Activated CD8-positive, alpha-beta T cell treated with anti-CD3 and anti-CD28 coated beads, Interleukin-2, amount 10 ng/mL, durations not matched to agents 7 days and 5 days (primary cell): ENCODE measurements around the gene JUNB. TPM values are rescaled to one million over a fixed set of nuclear protein-coding genes. Genes with fewer than 3 reads are reported as not detected.

Source experiments
- ATAC-seq: fragments of 150-1000 bp; cut with Tn5 transposase; one replicate; pipeline ENCODE4 v1.10.0; 2021; ENCODE audit warnings: moderate library complexity
- CTCF ChIA-PET: fragments of 350-600 bp; sonication (Branson Sonifier 250); formaldehyde crosslinking; loops from one replicate; lab custom pipeline; 2021; ENCODE audit warnings: antibody characterized with exemption; lab: Charles Lee
- POLR2A ChIA-PET: fragments of 350-600 bp; sonication (Branson Sonifier 250); formaldehyde crosslinking; loops from one replicate; lab custom pipeline; 2021; ENCODE audit warnings: antibody characterized with exemption; lab: Charles Lee
- DNase-seq: peaks from one replicate; pipeline ENCODE4 v3.0.0-alpha.2; 2020
- H3K27ac Mint-ChIP-seq: one replicate; pipeline ENCODE4 v1.8.0; 2021; ENCODE audit warnings: mild to moderate bottlenecking, mixed read lengths
- H3K27me3 Mint-ChIP-seq: one replicate; pipeline ENCODE4 v1.8.0; 2021; ENCODE audit warnings: low read depth, mixed read lengths
- H3K36me3 Mint-ChIP-seq: one replicate; pipeline ENCODE4 v1.8.0; 2021; ENCODE audit warnings: low read depth, mixed read lengths
- H3K4me1 Mint-ChIP-seq: one replicate; pipeline ENCODE4 v1.8.0; 2021; ENCODE audit warnings: low read depth, mixed read lengths
- H3K4me3 Mint-ChIP-seq: one replicate; pipeline ENCODE4 v1.8.0; 2021; ENCODE audit warnings: mild to moderate bottlenecking, mixed read lengths
- H3K9me3 Mint-ChIP-seq: one replicate; pipeline ENCODE4 v1.8.0; 2022; ENCODE audit warnings: mixed read lengths; ENCODE audit not compliant: insufficient read depth
- total RNA-seq, 2 experiments: library from RNA; stranded (reverse); gene quantifications; one replicate each; pipeline ENCODE4 v1.2.3, GENCODE V29; 2021

JUNB gene
- total RNA-seq, 2 experiments from 2014 or later = 90.4 to 92.9 TPM

DNA sequence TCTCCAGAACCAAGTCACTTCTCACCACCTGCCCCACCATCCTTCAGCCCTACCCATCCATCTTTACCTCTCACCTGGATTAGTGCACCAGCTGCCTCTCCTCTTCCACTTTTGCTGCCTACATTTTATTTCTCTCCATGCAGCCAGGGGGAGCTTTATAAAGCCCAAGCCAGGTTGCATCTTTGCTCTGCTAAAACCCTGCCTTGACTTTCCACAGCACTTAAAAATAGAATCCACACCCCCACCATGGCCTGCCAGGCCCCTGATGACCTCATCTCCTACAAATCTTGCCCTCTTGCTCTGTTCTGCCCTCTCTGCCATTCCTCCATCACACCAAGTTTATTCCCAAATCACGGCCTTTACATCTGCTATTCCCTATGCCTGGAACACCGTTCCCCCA is 17.7 kb upstream of the JUNB start:
- H3K36me3 Mint-ChIP-seq = no peaks in the 10 kb centered on the region
- peaks cover 37% of the 10 kb centered on the region for H3K4me1 Mint-ChIP-seq
- no peak overlapping the region for H3K27ac Mint-ChIP-seq
- POLR2A ChIA-PET = interaction anchor here (0.8 to 15.2 kb wide), 3 partner anchors 9 to 21 kb away, joined by 3 to 380 read pairs (median 4); partner anchors contain the start of gene JUNB
- H3K9me3 Mint-ChIP-seq = no peaks in the 10 kb centered on the region
- no peak overlapping the region for H3K4me3 Mint-ChIP-seq
- CTCF ChIA-PET = interaction anchor here (0.9 to 8.5 kb wide), 10 partner anchors 7 to 74 kb away, joined by 3 to 390 read pairs (median 4); partner anchors contain the start of gene JUNB
- ATAC-seq (no peak), DNase-seq (no peak)
- no peaks in the 10 kb centered on the region for H3K27me3 Mint-ChIP-seq

DNA sequence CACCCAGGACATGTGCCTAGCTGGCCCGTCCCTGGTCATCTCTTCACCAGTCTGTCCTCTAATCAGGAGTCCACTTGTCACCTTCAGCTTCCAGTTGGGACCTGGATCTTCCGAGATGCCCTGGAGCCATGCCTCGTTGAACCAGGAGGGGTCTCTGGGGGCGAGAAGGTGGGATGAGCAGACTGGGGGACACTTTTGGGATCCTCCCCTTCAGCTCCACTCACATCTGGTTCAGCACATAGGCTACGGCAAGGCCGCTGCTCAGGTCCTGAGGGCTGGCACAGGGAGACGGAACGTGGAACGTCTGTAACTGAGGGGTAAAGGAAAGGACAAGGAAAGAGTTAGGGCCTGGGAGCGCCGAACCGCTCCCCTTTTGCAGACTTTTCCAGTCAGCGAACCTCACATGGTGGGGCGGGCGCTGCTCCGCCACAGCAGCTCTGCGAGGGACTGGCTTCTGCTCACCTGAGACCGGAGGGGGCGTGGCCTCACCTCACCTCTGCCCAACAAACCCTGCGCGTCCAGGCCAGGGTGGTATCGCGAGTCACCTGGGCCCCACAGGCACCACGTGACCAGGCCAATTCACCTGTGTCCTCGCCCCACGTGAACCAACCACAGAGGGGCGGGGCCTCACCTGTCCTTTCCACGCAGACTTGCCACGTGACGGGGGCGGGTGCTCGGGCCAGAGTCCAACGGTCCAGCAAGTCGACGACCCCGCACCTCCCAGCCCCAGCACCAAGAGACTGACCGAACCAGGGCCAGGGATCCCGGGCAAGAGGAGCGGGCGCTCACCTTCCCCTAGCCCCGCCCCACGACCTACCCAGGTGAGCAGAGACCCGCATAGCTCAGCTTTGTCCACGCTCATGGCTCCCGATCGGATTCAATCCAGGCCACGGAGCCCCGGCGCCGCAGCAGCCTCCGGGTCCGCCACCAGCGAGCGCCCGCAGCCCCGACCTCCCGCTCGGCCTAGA is 16.4 kb upstream of the JUNB start, which contains the start of gene HOOK2:
Gene HOOK2 (minus strand): TSS at position 965 of the 968 bp plus-strand sequence. CDS start 103 bp downstream, at position 862.
- H3K27me3 Mint-ChIP-seq = no peaks in the 10 kb centered on the region
- peak within 1 kb of the TSS; percentile 73 for H3K4me3 Mint-ChIP-seq
- peak within 1 kb of the TSS; percentile 11 for H3K27ac Mint-ChIP-seq
- no peaks in the 10 kb centered on the region for H3K36me3 Mint-ChIP-seq
- POLR2A ChIA-PET = interaction anchor here (0.6 to 15.2 kb wide), 2 partner anchors 19 to 43 kb away, joined by 3 to 380 read pairs; partner anchors contain the start of gene JUNB
- CTCF ChIA-PET = interaction anchor here (1.2 to 8.5 kb wide), 6 partner anchors 9 to 46 kb away, joined by 3 to 390 read pairs (median 4); partner anchors contain the start of gene JUNB
- no peak for DNase-seq
- H3K9me3 Mint-ChIP-seq = no peaks in the 10 kb centered on the region
- peaks cover 46% of the 10 kb centered on the region for H3K4me1 Mint-ChIP-seq
- no peak for ATAC-seq

DNA sequence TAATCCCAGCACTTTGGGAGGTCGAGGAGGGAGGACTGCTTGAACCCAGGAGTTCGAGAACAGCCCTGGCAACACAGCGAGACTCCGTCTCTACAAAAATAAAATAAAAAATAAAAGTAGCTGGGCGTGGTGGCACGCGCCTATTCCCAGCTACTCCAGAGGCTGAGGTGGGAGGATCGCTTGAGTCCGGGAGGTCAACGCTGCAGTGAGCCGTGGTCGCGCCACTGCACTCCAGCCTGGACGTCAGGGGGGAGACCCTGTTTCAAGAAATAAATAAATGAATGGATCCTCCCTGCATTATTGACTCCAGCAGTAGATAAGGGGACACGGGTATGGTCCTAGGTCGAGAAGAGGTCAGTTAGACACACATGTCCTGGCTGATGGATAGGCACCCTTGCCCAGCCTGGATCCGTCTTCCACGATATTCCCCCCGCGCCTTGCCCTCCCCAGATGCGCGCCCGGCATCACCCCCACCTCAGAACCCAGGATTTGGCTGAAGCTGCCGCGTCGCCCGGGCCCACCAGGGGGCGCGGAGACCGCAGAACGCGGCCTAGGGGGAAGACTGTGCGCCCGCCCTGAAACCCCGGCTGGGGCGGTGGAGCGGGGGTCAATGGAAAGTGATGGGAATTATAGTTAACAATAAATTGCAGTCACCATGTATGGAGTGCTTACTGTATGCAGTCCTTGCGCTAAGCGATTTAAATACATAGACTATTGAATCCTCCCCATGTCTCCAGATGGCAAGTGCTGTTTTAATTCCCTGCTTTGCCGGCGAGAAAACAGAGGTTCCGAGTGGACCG is 13.9 kb upstream of the JUNB start:
- no peaks in the 10 kb centered on the region for H3K36me3 Mint-ChIP-seq
- H3K9me3 Mint-ChIP-seq = no peaks in the 10 kb centered on the region
- ChIA-PET CTCF (interaction anchor here (1.0 to 8.5 kb wide), 15 partner anchors 8 to 74 kb away, joined by 3 to 390 read pairs (median 8); partner anchors contain the start of genes GET3, JUNB, PRDX2 and RNASEH2A), POLR2A (interaction anchor here (0.6 to 15.2 kb wide), 7 partner anchors 8 to 342 kb away, joined by 3 to 380 read pairs (median 5); partner anchors contain the start of gene JUNB)
- ATAC-seq (peak; percentile 48), DNase-seq (peak; percentile 85)
- H3K4me3 Mint-ChIP-seq = peak overlapping the region; percentile 72
- peak overlapping the region; percentile 85 for H3K27ac Mint-ChIP-seq
- peaks cover 48% of the 10 kb centered on the region for H3K4me1 Mint-ChIP-seq
- H3K27me3 Mint-ChIP-seq = no peaks in the 10 kb centered on the region

DNA sequence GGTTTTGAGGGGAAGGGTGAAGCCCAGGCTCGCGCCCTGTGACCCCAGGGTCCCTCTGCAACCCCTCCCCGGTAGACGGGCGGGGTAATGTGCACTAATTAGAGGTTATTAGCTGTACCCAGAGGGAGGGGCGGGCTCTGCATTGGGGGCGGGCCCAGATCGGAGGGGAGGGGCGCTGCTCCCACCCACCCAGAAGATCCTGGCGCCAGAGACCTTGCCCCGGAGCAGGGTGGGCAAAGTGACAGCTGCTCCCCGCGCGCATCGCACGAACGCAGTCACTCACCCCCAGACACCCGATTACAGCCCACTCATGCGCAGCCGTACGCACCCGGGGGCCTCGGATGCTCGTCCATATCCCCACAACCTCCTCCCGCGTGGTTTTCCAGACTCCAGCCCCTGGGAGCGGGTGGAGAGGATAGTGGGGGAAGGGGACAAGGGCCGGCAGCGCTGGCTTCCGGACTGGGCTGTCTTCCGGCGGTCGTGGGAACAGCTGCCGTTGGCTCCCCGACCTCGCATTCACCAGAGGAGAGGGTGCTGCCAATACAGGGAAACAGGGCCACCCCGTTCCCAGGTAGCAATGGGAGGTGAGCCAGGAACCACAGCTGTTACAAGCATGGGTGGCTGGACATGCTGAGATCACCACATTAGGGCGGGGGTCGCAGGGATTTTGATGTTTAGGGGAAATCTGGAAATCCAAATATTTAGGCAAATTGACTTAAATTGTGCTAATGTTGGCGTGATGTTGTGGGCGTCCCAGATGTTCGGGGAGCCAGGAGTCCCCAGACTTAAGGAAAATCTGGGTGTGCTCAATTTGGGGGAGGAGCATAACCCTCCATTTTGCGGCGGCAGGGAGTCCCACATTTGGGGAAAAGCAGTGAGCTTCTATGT is 13.0 kb upstream of the JUNB start:
- no peaks in the 10 kb centered on the region for H3K9me3 Mint-ChIP-seq
- H3K4me1 Mint-ChIP-seq = peaks cover 45% of the 10 kb centered on the region
- ATAC-seq (peak; percentile 6), DNase-seq (peak; percentile 58)
- no peaks in the 10 kb centered on the region for H3K36me3 Mint-ChIP-seq
- no peaks in the 10 kb centered on the region for H3K27me3 Mint-ChIP-seq
- ChIA-PET POLR2A (interaction anchor here (0.6 to 15.2 kb wide), 7 partner anchors 8 to 44 kb away, joined by 3 to 380 read pairs (median 5); partner anchors contain the start of gene JUNB), CTCF (interaction anchor here (1.0 to 8.5 kb wide), 15 partner anchors 7 to 73 kb away, joined by 3 to 390 read pairs (median 8); partner anchors contain the start of genes GET3, JUNB, PRDX2 and RNASEH2A)
- H3K27ac Mint-ChIP-seq = peak overlapping the region; percentile 85
- H3K4me3 Mint-ChIP-seq = peak overlapping the region; percentile 72

DNA sequence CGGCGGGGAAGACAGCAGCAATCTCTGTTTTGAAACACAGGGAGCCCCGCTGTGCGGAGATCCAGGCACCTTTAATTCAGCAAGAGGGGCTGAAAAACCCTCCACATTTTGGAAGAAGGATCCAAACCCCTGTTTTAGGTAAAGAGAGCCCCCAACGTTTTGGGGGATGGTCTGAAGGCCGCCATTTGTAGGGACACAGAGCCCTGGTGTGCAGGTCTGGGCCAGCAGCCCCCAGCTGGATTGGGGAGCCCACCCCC is 12.5 kb upstream of the JUNB start:
- POLR2A ChIA-PET = interaction anchor here (1.1 to 15.2 kb wide), 4 partner anchors 10 to 40 kb away, joined by 3 to 380 read pairs (median 12); partner anchors contain the start of gene JUNB
- CTCF ChIA-PET = interaction anchor here (1.0 to 8.5 kb wide), 10 partner anchors 9 to 69 kb away, joined by 4 to 390 read pairs (median 8); partner anchors contain the start of genes GET3, JUNB, PRDX2 and RNASEH2A
- DNase-seq (no peak), ATAC-seq (no peak)
- Mint-ChIP-seq H3K4me1 (peaks cover 47% of the 10 kb centered on the region), H3K4me3 (peak overlapping the region; percentile 72), H3K27me3 (no peaks in the 10 kb centered on the region), H3K9me3 (no peaks in the 10 kb centered on the region), H3K27ac (peak overlapping the region; percentile 85), H3K36me3 (no peaks in the 10 kb centered on the region)

DNA sequence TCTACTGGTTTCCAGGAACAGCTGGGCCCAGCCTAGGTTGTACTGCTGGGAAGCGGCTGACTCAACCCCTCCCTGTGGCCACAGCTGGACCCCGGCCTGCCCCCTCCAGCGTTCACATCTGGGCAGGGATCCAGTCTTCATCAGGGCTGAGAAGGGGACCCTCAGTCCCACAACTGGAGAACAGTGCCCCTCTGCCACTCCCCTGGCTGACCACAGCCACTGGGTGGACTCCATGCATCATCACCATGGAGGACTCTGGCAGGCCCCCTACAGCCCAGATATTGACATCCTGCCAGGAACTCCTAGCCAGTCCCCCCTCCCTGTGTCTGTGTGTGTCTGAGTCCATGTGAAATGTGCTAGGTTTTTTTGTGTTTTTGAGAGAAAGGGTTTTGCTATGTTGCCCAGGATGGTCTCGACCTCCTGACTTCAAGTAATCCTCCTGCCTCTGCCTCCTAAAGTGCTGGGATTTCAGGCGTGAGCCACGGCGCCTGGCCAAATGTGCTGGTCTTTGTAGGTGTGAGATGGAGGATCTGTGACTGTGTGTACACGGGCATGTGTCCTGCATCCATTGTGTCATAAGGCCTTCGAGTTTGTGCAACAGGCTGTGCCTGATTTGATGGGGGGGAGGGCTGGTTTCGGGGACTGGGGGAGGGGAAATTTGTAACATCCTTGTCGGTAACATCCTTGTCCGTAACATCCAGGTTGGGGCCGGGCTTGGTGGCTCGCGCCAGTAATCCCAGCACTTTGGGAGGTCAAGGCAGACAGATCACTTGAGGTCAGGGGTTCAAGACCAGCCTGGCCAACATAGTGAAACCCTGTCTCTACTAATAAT is 11.9 kb upstream of the JUNB start:
- ChIA-PET CTCF (interaction anchor here (1.0 to 8.5 kb wide), 7 partner anchors 9 to 68 kb away, joined by 4 to 390 read pairs (median 15); partner anchors contain the start of genes JUNB, PRDX2 and THSD8), POLR2A (interaction anchor here (1.1 to 15.2 kb wide), 3 partner anchors 9 to 22 kb away, joined by 3 to 380 read pairs (median 20); partner anchors contain the start of gene JUNB)
- Mint-ChIP-seq H3K27ac (peak overlapping the region; percentile 85), H3K36me3 (no peaks in the 10 kb centered on the region), H3K27me3 (no peaks in the 10 kb centered on the region), H3K9me3 (no peaks in the 10 kb centered on the region), H3K4me3 (peak overlapping the region; percentile 72), H3K4me1 (peaks cover 47% of the 10 kb centered on the region)
- no peak for ATAC-seq
- DNase-seq = no peak

DNA sequence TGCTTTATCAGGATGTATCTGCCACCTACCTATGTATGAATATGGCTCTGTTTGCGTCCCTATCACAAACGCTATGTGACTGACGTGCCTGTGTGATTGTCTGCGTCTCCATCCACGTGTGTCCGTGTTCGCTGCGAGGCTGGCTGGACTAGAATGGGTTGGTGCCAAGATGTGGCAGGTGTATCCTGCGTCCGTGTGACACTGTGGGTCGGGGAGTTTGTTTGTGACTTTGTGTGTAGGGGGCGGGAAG is 9.2 kb upstream of the JUNB start:
- POLR2A ChIA-PET = interaction anchor here (15.2 kb wide), 1 partner anchor 12 kb away, joined by 380 read pairs; the partner anchor contains the start of gene JUNB
- Mint-ChIP-seq H3K27ac (peak overlapping the region; percentile 98), H3K36me3 (no peaks in the 10 kb centered on the region), H3K4me1 (peaks cover 46% of the 10 kb centered on the region), H3K9me3 (no peaks in the 10 kb centered on the region), H3K27me3 (no peaks in the 10 kb centered on the region), H3K4me3 (peak overlapping the region; percentile 82)
- ATAC-seq = peak; percentile 10
- CTCF ChIA-PET = interaction anchor here (1.1 to 1.9 kb wide), 4 partner anchors 9 to 14 kb away, joined by 4 to 23 read pairs (median 15); partner anchors contain the start of gene JUNB
- DNase-seq = no peak

DNA sequence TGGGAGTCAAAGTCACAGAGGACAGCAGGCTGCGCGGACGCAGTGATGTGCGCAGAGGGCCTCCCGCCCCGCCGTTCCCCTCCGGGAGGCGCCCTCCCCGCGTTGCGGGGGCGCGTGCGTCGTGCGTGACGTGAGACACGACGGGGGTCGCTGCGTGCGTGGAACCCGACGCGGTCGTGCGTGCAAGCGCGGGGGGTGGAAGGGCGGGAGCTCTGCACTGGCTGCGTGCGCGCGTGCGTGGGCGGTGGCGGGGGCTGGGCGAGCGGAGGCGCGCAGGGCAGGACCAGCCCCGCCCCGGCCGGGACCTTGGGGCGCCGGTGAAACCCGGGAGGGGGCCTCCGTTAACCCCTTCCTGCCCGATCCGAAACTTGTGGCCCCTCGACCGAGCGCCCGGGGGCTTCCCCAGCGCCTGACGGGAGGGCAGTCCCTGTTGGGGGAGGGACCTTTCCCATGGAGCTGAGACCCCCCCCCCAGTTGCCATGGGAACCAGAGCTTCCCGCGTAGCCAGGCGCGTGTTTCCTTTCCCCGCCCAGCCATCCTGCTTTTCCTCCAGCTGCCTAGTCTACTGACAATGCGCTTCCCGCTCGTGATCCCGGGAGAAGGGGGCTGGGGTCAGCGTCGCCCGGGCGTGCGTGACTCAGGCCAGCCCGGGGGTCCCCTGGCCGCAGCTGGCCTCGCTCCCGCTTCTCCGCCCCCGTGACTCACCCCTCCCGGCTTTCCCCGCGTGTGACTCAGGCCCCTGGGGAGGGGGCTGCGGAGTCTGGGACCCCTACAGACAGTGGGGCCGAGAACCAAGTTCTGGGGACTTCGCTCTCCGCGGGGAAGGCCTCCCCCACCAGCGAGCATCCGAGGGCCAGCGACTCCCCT is 8.6 kb upstream of the JUNB start:
- H3K27ac Mint-ChIP-seq = peak overlapping the region; percentile 98
- CTCF ChIA-PET = interaction anchor here (1.1 to 1.9 kb wide), 3 partner anchors 9 to 13 kb away, joined by 4 to 23 read pairs (median 17); partner anchors contain the start of gene JUNB

More for the DNA sequence above, 8.6 kb upstream of the JUNB start:
- Mint-ChIP-seq H3K4me1 (peaks cover 42% of the 10 kb centered on the region), H3K4me3 (peak overlapping the region; percentile 82), H3K27me3 (no peaks in the 10 kb centered on the region), H3K36me3 (no peaks in the 10 kb centered on the region), H3K9me3 (no peaks in the 10 kb centered on the region)
- POLR2A ChIA-PET = interaction anchor here (0.6 to 15.2 kb wide), 4 partner anchors 9 to 1687 kb away, joined by 3 to 380 read pairs (median 4); partner anchors contain the start of gene JUNB
- DNase-seq = peak; percentile 87
- peak; percentile 51 for ATAC-seq
